Sciatic nerve (tissue), 2 donors: Measurements from ENCODE around the gene CKS2. TPM values are rescaled to one million over a fixed set of nuclear protein-coding genes. Genes with fewer than 3 reads are reported as not detected.
A peak's percentile ranks its signal among the peaks of the same experiment; 100 is the strongest.
"Not testable (repeated sequence)": the region's sequence is repeated elsewhere in the genome, so short reads cannot be mapped to it uniquely, and the experiment has no call there.

Experiments
- ATAC-seq: fragments of 200-7000 bp; cut with Tn5 transposase; one replicate; pipeline ENCODE4 v1.9.1; 2020; ENCODE audit warnings: mild to moderate bottlenecking, moderate library complexity
- DNase-seq: peaks from one replicate; pipeline ENCODE4 v3.0.0-alpha.2; 2020; ENCODE audit warnings: low spot score
- intact Hi-C: fragments of 100-400 bp; cut with DNase I; formaldehyde crosslinking; loops from one replicate; pipeline ENCODE4 v1.14.2; 2022
- total RNA-seq: library from RNA; stranded (reverse); fragmentation: NEBNext Ultra II Directional; extraction: Animal tissue kit (Norgen Biotek cat#: 25700); gene quantifications from one replicate; pipeline ENCODE4 v1.2.1, GENCODE V29; 2021
- donor health status: DM: no; HTN: no; CAD: no.
- donor health status: DM: no; HTN: no; CAD: no.

CKS2 gene
- 4.6 TPM for total RNA-seq

DNA sequence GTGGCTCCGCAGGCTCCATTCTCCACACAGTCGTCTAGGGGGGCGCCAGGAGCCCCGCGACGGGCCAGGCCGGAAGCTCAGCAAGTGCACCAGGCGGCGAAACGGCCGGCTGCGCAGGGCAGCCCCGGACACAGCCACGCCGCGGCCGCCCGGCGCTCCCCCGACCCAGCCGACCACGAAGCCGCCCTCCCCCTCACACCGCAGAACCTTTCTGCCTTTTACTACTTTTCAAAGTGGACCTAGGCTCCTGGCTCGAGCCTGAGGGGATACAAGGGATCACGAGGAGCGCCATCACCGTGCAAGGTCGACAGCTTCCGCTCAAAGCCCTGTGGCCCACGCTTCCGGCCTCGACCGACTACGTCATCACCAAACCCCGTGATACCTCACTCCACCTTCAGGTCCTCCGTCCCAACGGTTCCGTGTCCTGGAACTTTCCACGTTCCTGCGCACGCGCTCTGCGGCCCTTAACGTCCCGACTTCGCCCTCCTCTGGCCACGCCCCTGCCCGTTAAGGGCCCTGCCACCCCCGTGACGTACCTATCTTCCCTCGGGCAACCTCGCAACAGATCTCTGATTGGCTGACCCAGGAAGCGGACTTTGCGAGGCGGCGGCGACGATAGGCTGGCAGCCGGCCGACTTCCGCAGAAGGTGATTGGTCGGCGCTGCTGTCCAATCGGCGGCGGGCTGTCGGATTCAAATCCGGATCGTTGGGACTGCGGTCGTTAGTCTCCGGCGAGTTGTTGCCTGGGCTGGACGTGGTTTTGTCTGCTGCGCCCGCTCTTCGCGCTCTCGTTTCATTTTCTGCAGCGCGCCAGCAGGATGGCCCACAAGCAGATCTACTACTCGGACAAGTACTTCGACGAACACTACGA is at the start of gene CKS2:
Gene CKS2 (plus strand): TSS at position 721 of the 871 bp plus-strand sequence. CDS start 98 bp downstream, at position 819.
- intact Hi-C loops: no loop called here
- ATAC-seq: peak; percentile 99
- DNase-seq: peak; percentile 100

DNA sequence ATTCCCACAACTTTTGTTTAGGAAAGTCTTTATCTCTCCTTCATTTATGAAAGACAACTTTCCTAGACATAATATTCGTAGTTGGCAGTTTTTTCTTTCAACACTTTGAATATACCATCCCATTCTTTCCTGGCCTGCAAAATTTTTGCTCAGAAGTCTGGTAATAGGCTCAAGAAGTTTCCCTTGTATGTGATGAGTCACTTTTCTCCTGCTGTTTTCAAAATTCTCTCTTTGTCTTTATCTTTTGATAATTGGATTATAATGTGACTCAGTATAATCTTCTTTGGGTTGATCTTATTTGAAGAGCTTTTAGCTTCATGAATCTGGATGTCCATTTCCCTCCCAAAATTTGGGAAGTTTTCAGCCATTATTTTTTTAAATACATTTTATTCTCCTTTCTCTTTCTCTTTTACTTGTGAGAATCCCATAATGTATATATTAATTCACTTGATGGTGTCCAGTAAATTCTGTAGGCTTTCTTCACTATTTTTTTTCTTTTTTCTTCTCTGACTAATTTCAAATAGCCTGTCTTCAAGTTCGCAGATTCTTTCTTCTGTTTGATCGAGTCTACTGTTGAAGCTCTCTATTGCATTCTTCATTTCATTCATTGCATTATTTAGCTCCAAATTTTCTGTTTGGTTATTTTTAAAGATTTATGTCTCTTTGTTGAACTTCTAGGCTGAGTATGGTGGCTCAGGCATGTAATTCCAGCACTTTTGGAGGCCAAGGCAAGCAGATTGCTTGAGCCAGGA is 37.3 kb upstream of the CKS2 start:
- ATAC-seq (no peak), DNase-seq (no peak)
- intact Hi-C loops: no loop called here

DNA sequence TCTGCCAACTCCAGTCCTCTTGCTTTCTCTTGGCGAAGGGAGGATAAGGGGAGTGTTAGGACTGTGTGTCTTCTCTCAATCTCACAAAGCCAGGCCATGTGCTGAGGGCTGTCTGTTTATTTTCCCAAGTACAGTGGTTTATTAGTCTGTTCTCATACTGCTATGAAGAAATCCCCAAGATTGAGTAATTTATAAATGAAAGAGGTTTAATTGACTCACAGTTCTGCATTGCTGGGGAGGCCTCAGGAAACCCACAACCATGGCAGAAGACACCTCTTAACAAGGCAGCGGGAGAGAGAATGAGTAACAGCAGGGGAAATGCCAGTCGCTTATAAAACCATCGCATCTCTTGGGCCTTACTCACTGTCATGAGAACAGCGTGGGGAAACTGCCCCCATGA is 36.2 kb upstream of the CKS2 start:
- intact Hi-C loops: no loop called here
- DNase-seq: no peak
- no peak for ATAC-seq

DNA sequence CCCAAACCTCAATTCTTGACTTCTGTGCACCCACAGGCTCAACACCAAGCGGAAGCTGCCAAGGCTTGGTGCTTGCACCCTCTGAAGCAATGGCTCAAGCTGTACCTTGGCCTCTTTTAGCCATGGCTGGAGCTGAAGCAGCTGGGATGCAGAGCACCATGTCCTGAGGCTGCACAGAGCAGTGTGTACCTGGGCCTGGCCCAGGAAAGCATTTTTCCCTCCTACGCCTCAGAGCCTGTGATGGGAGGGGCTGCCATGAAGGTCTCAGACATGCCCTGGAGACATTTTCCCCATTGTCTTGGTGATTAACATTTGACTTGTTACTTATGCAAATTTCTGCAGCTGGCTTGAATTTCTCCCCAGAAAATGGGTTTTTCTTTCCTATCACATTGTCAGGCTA is 35.0 kb upstream of the CKS2 start:
- DNase-seq, ATAC-seq, intact Hi-C loops: not testable (repeated sequence)

GRCh38 chr9:89277043-89277442 is 34.0 kb upstream of the CKS2 start:
- no peak for ATAC-seq
- intact Hi-C loops: no loop called here

GRCh38 chr9:89277454-89277853 is 33.5 kb upstream of the CKS2 start:
- intact Hi-C loops: no loop called here
- DNase-seq (no peak), ATAC-seq (no peak)

More at GRCh38 chr9:89277043-89277442, 34.0 kb upstream of the CKS2 start:
- no peak for DNase-seq

GRCh38 chr9:89278551-89278950 is 32.4 kb upstream of the CKS2 start:
- DNase-seq (no peak), ATAC-seq (no peak)
- intact Hi-C loops: no loop called here

DNA sequence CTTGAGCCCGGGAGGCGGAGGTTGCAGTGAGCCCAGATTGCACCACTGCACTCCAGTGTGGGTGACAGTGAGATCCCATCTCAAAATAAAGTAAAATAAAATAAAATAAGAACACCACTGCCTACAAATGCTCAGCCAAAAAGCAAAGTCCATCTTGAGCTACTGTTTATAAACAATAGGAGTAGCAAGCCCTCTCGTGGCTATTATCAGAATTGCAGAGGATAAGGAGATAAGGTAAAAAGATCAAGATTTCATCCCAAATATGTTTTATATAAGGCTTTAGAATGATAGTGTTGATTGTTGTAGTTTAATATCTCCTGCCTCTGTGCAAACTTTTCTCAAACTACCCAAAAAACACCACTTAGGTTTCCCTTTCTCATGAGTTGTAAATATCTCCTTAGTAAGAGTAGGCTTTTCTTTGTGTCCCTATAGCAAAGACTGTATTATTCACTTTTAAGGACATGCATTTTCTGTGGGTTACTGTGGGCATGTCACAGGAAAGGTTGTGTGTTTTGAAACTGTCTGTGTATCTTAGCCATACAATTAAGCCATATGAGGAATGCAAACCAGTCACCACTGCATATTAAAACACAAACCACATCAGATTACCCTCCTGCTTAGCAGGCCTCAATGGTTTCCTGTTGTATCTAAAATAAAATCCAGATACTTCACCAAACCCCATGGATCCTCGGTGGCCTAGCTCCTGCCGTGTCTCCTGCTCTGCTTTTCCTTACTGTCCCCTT is 31.8 kb upstream of the CKS2 start:
- intact Hi-C loops: no loop called here
- DNase-seq (no peak), ATAC-seq (peak; percentile 53)

GRCh38 chr9:89281106-89281505 is 29.9 kb upstream of the CKS2 start:
- intact Hi-C loops: no loop called here
- no peak for DNase-seq
- no peak for ATAC-seq

DNA sequence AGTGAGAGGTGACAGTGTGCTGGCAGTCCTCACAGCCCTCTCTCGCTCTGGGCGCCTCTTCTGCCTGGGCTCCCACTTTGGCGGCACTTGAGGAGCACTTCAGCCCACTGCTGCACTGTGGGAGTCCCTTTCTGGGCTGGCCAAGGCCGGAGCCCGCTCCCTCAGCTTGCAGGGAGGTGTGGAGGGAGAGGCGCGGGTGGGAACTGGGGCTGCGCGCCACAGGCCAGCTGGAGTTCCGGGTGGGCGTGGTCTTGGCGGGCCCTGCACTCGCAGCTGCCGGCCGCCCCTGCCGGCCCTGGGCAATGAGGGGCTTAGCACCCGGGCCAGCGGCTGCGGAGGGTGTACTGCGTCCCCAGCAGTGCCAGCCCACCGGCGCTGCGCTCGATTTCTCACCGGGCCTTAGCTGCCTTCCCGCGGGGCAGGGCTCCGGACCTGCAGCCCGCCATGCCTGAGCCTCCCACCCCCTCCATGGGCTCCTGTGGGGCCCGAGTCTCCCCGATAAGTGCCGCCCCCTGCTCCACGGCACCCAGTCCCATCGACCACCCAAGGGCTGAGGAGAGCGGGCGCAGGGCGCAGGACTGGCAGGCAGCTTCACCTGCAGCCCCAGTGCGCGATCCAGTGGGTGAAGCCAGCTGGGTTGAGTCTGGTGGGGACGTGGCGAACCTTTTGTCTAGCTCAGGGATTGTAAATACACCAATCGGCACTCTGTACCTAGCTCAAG is 28.6 kb upstream of the CKS2 start:
- peak; percentile 56 for ATAC-seq
- DNase-seq: peak; percentile 61
- intact Hi-C loops: not testable (repeated sequence)

DNA sequence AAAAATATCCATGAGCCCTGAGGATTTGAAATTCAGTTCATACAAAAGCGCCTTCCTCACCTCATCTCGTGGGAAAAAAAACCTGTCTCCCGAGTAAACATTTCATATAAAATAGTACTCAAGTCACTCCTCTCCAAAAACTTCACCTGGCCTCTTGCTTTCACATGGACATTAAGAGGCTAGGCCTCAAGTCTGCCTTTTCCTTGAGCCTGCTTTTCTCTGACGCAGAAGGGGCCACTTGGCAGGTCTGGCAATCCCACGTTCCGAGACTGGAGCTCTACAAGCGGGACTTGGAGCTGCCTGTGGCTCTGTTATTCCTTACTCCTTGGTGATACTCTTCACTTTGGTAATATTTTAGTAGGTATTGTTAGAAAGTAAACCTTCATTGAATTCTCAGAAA is 26.9 kb upstream of the CKS2 start:
- ATAC-seq: no peak
- intact Hi-C loops: no loop called here
- no peak for DNase-seq

DNA sequence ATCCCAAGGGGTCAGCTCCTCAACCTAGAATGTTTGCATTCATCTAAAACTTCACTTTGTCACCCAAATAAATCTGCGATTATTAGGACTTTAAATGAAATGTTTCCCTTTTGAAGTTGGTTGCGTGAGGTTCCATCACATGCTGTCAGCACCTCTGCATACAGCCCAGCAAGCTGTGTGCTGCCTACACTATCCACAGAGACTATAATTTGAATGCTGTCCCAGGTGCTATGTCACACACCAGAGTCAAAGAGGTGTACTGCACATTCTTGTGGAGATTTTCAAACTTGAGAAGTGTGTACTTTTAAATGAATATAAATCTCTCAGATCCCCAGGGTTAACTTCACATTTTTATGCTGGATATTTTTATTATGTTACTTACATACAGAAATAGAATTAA is 19.3 kb upstream of the CKS2 start:
- ATAC-seq (no peak), DNase-seq (no peak)
- intact Hi-C loops: no loop called here

DNA sequence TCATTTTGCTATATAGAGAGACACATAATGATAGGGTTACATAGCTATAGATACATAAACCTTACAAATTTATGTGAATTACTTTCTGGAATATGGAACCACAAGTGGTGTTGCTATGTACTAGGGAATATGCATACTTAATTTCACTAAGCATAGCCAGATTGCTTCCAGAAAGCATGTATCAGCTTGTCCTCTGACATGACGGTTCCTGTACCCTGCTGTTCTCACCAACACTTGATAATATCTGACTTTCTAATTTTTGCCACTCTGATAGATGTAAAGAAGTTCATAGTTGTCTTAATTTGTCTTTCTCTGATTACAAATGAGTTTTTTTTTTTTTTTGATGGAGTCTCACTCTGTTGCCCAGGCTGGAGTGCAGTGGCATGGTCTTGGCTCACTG is 18.0 kb upstream of the CKS2 start:
- intact Hi-C loops: no loop called here
- DNase-seq: no peak
- ATAC-seq: no peak

GRCh38 chr9:89295400-89295799 is 15.6 kb upstream of the CKS2 start:
- intact Hi-C loops: no loop called here
- ATAC-seq: no peak
- DNase-seq: no peak

- DNase-seq, ATAC-seq, intact Hi-C loops: not testable (repeated sequence)
These were observed 9.0 kb upstream of the CKS2 start for GRCh38 chr9:89301996-89302395.

- intact Hi-C loops: no loop called here
- no peak for ATAC-seq
- no peak for DNase-seq
These were observed 6.8 kb upstream of the CKS2 start for GRCh38 chr9:89304020-89304833.

DNA sequence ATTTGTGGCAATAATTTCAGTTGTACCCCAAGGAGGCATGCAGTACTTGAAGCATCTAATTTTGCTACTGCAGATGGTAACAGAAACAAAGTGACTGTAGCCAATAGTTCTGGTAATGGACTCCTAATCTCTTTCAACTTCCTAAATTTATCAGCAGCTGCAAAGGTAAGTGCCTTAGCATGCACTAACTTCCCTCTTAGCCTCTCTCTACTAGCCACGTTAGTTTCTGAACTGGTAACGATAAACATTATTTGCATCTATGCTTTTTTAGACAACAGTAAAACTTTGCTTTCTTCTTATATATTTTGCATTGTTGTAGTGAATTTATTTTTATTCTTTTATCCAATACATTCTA is 6.2 kb upstream of the CKS2 start:
- DNase-seq (no peak), ATAC-seq (no peak)
- intact Hi-C loops: no loop called here

GRCh38 chr9:89305868-89306267 is 5.1 kb upstream of the CKS2 start:
- ATAC-seq (no peak), DNase-seq (no peak)
- intact Hi-C loops: no loop called here
